NB4 (cell line): Measurements from ENCODE around the gene DGCR2.

Experiments used
- DNase-seq: peaks from one replicate; pipeline ENCODE4 v3.0.0; 2010; ENCODE audit warnings: low read depth
- H3K4me3 ChIP-seq: one replicate; pipeline ENCODE4 v1.5.1; 2011; ENCODE audit warnings: mild to moderate bottlenecking, low read depth, low read length, moderate library complexity
- CTCF ChIP-seq: IDR thresholded peaks from one replicate; pipeline ENCODE4 v1.5.1; 2012; ENCODE audit warnings: low read depth, low read length
- MAX ChIP-seq: IDR thresholded peaks from 2 replicates; pipeline ENCODE4 v1.6.1; 2011; ENCODE audit warnings: low read depth, low read length
- MYC ChIP-seq: IDR thresholded peaks from 2 replicates; pipeline ENCODE4 v1.6.1; 2011; ENCODE audit warnings: low read depth, low read length
- POLR2A ChIP-seq: IDR thresholded peaks from 2 replicates; pipeline ENCODE4 v1.6.1; 2011; ENCODE audit warnings: mild to moderate bottlenecking; ENCODE audit not compliant: insufficient read length; ENCODE audit errors: extremely low read depth

The DGCR2 gene

GRCh38 chr22:19114984-19115552 is 7.1 kb downstream of the DGCR2 start:
- no peak overlapping the region for H3K4me3 ChIP-seq
- TF ChIP-seq CTCF (no peak), POLR2A (no peak), MYC (no peak), MAX (no peak)
- no peak for DNase-seq

DNA sequence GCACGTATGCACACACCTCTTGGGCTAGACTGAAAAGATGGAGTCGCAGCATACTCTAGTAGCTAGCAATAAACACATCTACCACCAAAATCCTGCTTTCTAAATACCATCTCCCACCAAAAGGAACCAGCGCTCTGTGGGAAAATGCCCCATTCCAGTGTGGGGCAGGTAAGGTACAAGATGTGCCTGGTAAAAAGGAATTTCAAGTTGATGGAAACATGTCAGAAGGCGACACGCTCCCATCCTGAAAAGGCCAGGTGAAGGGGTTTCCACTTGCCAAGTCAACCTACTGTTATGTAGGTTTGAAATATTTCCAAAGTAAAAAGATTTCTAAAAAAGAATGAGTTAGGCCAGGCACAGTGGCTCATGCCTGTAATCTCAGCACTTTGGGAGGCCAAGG is 8.8 kb downstream of the DGCR2 start:
- TF ChIP-seq POLR2A: no peak
- no peak for TF ChIP-seq MYC
- TF ChIP-seq MAX: no peak
- no peak for TF ChIP-seq CTCF
- no peak for DNase-seq
- H3K4me3 ChIP-seq: no peak overlapping the region

DNA sequence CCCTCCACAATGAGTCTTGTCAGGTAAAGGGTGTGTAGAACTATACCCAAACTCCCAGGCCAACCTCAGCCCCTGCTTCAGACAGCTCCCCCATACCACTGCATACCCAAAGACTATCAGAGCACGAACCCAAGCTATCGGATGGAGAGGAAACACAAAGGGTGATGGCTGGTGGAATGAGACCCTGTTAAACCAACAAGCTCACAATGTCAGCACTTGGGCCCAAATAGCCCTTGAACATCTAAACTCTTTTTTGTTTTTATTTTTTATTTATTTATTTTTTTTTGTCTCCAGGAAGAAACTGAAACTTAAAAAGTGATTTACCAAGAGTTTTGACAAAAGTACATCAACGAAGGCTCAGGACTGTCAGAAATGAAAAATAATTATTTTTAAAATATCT is 10.6 kb downstream of the DGCR2 start:
- TF ChIP-seq POLR2A: no peak
- no peak for TF ChIP-seq MYC
- no peak for TF ChIP-seq MAX
- TF ChIP-seq CTCF: no peak
- no peak for DNase-seq
- H3K4me3 ChIP-seq: no peak overlapping the region

DNA sequence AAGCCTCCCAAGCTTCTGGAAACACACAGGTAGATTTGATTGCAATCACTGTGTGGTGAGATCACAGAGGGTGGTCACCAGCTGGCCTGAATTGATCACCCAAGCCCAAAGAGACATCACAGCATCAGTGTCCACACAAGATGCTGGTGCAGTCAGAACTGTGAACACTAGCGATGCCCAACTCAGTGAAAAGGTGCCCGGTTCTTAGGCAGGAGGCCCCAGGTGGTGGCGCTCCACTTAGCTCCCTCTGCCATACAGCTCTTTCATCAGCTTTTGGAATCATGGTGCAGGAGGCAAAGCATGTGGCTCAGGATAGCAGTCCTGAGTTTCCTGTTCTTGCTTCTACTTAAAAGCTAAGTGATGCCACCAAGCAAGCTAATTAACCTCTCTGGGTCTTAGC is 11.1 kb downstream of the DGCR2 start:
- DNase-seq: peak; percentile 35
- TF ChIP-seq CTCF: no peak
- no peak for TF ChIP-seq MAX
- H3K4me3 ChIP-seq: no peak overlapping the region

DNA sequence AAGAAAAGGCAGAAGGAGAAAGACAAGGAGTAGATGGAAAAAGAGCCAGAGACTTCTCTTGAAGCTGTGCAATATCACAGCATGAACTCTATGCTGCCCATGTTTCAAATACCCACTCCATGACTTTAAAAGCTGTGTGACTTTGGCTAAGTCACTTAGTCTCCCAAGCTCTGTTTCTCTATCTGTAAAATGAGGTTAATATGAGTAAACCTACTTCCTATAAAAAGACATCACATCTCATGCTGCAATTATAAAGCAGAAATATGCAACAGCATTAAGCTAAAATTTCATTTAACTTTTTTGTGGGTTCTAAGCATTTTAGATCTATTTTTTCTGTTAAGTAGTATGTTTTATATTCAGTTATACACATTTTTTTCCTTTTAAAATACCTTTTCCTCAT is 11.6 kb downstream of the DGCR2 start:
- H3K4me3 ChIP-seq: peak overlapping the region; percentile 37
- TF ChIP-seq MYC: no peak
- no peak for TF ChIP-seq POLR2A
- peak; percentile 21 for DNase-seq

- peak overlapping the region; percentile 53 for H3K4me3 ChIP-seq
- DNase-seq: peak; percentile 56
- TF ChIP-seq MAX: no peak
- TF ChIP-seq CTCF: no peak
- no peak for TF ChIP-seq MYC
- TF ChIP-seq POLR2A: no peak
Observed at GRCh38 chr22:19110064-19110458, 12.2 kb downstream of the DGCR2 start.
